NCI-H2107 treated with DMSO at 0.1 percent for 48 hours (cell line): Measurements from ENCODE around the gene TPRKB.
"Not testable (repeated sequence)": the region's sequence is repeated elsewhere in the genome, so short reads cannot be mapped to it uniquely, and the experiment has no call there.

Experiments
- DNase-seq: peaks from one replicate; lab custom pipeline; 2025; ENCODE audit not compliant: unreplicated experiment; lab: John Stamatoyannopoulos, UW

TPRKB gene

DNA sequence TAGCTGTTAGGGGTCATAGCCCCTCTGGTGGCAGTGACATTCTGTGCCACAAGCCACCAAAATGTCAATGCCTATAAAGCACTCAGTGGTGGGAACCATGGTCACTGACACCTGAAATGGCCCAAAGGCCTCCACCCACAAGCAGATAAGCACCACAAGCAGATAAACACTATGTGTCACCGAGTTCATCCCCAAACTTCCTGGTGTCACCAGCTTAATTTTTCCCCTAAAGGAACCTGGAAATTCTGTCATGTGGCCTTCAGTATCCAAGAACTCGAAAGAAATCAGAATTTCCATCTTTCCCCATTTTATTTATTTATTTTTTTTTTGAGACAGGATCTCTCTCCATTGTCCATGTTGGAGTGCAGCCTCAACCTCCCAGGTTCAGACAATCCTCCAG, 3.6 kb upstream of the TPRKB start:
- no peak for DNase-seq

GRCh38 chr2:73739101-73739500, 2.0 kb upstream of the TPRKB start:
- DNase-seq = no peak

- no peak for DNase-seq
Measured at GRCh38 chr2:73736378-73736777, 767 bp downstream of the TPRKB start.

GRCh38 chr2:73730810-73731209, 6.3 kb downstream of the TPRKB start:
- DNase-seq = no peak

DNA sequence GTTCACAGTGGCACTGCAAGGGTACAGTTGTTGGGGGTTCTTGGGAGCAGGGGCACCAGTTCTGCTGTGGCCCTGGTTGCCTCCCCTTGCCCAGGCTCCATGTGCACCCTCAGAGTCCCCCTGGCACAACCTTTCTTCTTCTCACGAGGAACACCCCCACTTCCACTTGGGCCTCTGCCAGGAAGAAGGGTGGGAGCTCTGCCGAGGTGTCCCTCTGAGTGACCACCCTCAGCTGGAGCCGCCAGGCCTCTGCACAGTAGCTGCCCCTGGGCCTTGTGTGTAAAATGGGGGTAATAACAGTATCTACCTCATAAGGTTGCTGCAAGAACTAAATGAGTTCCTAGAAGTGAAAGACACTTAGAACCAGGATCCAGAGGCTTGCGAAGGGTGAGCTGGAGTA, 8.4 kb downstream of the TPRKB start:
- DNase-seq = no peak

GRCh38 chr2:73728043-73728442, 9.1 kb downstream of the TPRKB start:
- DNase-seq = no peak

DNA sequence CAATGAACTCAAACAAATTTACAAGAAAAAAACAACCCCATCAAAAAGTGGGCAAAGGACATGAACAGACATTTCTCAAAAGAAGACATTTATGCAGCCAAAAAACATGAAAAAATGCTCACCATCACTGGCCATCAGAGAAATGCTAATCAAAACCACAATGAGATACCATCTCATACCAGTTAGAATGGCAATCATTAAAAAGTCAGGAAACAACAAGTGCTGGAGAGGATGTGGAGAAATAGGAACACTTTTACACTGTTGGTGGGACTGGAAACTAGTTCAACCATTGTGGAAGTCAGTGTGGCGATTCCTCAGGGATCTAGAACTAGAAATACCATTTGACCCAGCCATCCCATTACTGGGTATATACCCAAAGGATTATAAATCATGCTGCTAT, 10.5 kb downstream of the TPRKB start:
- not testable (repeated sequence) for DNase-seq

GRCh38 chr2:73718851-73719621, 18.1 kb downstream of the TPRKB start:
- DNase-seq = no peak

DNA sequence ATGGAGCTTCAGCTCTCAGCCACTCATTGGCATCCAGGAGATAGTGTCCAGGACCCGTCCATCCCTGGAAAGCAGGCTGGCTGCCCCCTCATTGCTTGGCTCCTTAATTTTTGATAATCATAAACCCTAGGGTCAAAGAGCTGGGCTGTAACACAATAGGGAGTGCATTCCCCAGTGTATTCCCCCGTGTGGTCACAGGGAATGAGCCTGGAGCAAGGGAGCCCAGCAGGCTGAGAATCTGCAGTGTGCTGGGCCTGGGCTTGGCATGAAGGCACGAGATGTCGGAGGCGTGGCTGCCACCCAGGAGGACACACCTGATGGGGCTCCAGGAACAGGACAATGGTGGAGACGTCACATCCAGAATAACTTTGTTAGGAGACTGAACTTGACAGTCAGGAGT, 18.7 kb downstream of the TPRKB start:
- no peak for DNase-seq

DNA sequence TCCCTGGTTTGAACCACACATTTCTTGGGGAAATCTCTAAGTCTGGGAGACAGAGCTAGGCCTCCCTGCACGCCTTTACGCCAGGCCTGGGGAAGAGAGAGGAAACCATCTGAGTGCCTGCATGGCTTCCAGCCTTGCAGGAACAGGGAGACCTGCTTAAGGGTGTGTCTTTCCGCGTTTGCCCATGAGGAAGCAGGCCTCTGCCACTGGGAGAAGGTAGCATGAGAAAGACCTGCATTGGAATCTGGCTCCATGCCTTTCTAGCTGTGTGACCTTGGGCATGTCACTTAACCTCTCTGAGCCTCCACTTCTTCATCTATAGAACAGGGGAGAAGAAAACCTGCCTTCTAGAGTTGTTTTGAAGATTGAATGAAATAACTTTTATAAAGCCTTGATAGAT, 19.4 kb downstream of the TPRKB start:
- DNase-seq = not testable (repeated sequence)

- DNase-seq = no peak
Measured at GRCh38 chr2:73717251-73717606, 19.9 kb downstream of the TPRKB start.

DNA sequence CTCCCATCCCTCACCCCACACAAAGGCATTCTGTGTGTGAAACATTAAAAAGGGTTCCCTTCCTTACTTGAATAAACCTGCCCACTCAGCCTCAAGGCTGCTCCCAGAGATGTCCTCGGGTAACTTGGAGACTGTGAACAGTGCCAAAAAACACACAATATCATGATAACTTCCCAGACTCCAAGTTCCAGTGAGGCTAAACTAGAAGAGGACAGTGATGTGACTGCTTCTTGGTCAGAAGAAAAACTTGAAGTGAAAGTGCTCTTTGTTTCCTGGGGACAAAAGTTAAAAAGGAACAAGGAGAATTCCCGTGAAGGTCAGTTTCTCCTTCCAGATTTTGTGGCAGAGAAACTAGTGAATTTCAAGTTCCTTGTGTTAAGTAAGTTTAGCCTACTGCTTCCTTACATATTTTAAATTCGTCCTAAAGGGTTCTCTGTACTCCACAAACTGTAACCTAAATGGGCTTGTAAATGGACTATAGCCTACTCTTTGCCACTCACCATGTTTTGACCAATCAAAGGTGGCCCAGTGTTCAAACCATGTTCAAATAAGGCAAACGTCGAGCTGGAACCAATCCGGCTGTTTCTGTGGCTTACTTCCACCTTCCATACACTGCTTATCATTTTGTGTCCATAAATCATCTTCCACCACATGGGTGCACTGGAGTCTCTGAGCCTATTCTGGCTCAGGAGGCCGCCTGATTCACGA, 20.4 kb downstream of the TPRKB start:
- no peak for DNase-seq

DNA sequence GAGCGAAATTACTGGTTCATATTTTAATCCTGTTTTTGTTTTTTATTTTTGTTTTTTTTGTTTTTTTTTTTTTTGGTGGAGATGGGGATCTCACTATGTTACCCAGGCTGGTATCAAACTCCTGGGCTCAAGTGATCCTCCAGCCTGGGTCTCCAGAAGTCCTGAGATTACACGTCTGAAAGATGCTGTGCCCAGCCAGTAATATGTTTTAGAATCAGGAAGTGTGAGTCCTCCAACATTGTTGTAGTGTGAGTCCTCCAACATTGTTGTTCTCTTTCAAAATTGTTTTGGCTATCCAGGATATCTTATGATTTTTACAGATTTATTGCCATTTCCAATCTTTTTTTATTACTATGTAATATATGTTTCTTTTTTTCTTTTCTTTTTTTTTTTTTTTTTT, 23.1 kb downstream of the TPRKB start:
- no peak for DNase-seq

DNA sequence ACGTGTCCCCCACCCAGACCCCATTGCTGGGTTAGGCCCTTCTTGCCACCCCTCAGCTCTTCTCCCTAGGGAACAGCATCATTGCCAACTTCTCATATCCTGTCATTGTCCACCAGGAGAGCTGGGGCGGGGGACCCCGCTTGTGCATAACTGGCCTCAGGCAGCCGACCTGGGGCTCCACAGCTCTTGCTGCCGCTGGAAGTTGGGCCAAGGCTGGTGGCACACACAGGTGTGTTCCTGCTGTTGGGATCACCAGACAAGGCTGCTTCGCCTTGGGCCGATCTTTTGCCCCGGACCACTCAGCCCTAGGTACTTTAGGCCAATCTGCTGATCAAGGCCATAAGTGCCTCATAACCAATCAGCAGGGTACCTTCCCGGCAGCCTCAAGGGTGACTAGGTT, 28.6 kb downstream of the TPRKB start:
- DNase-seq = no peak

DNA sequence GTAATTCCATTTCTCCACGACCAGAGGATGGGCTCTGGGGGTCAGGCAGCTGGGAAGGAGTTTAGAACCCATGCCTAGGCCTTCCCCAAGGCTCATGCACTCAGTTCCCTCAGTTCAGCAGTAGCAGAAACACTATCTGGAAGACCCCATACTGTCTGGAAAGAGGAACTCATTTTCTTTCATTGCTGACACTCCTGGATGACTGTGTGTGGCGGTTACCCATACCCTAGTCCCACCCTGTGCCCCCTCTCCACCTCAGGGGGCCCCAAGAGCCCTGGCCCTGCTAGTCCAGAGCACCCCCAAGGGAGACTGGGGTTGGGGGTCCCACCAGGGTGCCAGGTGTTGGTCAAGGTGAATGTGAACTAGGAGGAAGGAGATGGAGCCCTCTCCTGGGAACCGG, 29.5 kb downstream of the TPRKB start:
- DNase-seq = no peak

- DNase-seq = no peak
Measured at GRCh38 chr2:73707058-73707457, 30.1 kb downstream of the TPRKB start.

- no peak for DNase-seq
Measured at GRCh38 chr2:73705091-73705490, 32.1 kb downstream of the TPRKB start.

DNA sequence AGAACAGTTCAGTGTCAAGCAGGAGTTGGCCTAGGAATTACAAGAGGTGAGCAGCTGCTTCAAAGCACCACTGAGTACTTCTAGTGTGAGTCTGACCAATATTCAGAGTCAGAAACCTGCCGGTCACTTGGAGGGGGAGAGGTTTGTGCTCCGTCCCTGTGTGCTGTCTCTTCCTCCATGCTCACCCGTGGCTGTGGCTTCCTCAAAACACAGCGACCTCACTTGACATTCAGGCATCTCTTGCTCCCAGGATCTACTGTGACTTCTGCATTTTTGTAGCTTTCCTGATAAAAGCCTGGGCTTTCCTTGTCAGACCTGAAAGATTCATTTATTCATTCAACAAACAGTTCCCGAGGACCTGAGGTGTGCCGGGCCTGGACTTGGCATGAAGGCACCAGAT, 32.9 kb downstream of the TPRKB start:
- no peak for DNase-seq

- DNase-seq = no peak
Measured at GRCh38 chr2:73703675-73704074, 33.5 kb downstream of the TPRKB start.

DNA sequence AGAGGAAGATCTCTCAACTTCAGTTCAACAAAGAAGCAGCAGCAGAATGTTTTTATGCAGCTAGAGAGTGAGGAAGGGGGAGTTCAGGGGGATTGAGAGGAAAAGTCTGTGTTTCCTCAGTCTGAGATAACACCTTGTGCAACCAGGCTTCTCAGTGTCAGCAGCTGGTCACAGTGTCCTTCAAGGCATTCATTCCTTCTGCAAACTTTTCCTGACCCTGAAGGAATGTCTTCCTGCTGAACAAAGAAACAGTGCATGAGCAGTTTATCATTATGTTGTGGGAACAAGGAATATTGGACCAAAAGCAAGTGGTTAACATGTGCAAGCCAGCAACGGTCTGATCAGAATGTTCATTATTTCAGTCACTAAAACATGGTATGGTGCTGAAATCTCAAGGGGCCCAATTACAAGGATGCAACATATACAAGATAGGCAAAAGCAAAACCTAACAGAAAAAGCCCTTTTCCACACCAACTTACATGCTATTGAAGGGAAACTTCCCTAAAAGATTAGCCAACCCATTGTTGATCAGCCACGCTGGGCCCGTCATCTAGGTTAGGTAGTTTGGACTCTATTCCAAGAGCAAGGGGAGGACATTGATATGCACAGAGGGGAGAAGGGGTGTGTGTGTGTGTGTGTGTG, 34.2 kb downstream of the TPRKB start:
- DNase-seq = not testable (repeated sequence)

DNA sequence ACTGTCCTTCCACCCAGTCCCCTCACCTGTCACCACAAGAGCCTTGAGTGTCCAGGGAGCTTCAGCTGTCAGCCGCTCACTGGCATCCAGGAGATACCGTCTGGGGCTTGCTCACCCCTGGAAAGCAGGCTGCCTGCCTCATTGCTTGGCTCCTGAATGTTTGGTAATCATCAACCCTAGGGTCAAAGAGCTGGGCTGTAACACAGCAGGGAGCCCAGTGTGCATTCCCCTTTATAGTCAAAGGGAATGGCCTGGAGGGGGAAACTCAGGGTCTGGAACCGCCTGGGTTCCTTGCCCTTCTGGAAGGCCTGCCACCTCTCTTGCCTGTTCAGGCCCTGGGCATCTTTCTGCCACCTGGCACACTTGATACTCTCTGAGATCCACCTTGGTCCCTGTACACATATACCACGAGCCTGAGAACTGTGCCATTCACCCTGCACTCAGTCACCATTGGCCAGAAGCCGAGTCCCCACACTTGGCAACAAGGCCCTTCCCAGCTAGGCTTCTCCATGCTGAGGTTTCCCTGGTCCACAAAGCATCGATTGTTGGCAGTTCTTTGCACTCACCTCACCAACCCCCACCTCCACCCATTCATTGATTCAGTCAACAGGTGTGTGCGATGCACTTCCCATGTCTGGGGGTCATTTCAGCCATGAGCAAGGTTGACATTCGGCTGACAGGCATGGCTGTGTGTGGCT, 35.0 kb downstream of the TPRKB start:
- DNase-seq = no peak

DNA sequence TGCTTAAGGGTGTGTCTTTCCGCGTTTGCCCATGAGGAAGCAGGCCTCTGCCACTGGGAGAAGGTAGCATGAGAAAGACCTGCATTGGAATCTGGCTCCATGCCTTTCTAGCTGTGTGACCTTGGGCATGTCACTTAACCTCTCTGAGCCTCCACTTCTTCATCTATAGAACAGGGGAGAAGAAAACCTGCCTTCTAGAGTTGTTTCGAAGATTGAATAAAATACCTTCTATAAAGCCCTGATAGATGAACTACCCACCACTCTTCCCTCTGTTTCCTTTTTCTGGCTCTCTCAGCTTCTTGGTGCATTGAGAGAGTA, 35.7 kb downstream of the TPRKB start:
- DNase-seq = not testable (repeated sequence)
